Spleen (tissue), 7 donors: Measurements from ENCODE around the gene PDGFD.

Experiments used
- POLR2AphosphoS5 ChIP-seq, 3 donors: sonication (generic); formaldehyde crosslinking; IDR thresholded peaks; one replicate each; pipeline ENCODE4 v1.5.1; 2017; ENCODE audit warnings: antibody characterized with exemption in 3 of 3
- TF ChIP-seq, protein P1 (sequence below), 11 experiments: fragments of 200-600 bp in 7 of 11; fragments of 450-650 bp in 4 of 11; sonication (generic) in 4 of 11; IDR thresholded peaks in 8 of 11; conservative IDR thresholded peaks in 3 of 11; 1 replicate in 7 of 11; 2 replicates in 4 of 11; pipeline versions ENCODE4 v1.4.0 to v1.8.0; 2016 to 2021; ENCODE audit warnings: antibody characterized with exemption in 11 of 11, inconsistent platforms in 4 of 11, mild to moderate bottlenecking in 1 of 11
- donor health status: DM: no; HTN: no; CAD: no; lungs with moderate emphysema.
- donor health status: DM: no; HTN: no; CAD: no.
- donor health status: DM: no; HTN: no; CAD: no.

GRCh38 chr11:104104201-104104600 lies 59.7 kb downstream of the PDGFD start:
- no peak for TF ChIP-seq POLR2AphosphoS5 (IDR thresholded peaks at IDR 0.05)
- TF ChIP-seq, protein P1, sequence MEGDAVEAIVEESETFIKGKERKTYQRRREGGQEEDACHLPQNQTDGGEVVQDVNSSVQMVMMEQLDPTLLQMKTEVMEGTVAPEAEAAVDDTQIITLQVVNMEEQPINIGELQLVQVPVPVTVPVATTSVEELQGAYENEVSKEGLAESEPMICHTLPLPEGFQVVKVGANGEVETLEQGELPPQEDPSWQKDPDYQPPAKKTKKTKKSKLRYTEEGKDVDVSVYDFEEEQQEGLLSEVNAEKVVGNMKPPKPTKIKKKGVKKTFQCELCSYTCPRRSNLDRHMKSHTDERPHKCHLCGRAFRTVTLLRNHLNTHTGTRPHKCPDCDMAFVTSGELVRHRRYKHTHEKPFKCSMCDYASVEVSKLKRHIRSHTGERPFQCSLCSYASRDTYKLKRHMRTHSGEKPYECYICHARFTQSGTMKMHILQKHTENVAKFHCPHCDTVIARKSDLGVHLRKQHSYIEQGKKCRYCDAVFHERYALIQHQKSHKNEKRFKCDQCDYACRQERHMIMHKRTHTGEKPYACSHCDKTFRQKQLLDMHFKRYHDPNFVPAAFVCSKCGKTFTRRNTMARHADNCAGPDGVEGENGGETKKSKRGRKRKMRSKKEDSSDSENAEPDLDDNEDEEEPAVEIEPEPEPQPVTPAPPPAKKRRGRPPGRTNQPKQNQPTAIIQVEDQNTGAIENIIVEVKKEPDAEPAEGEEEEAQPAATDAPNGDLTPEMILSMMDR (IDR thresholded peaks at IDR 0.05 in 8 of 11, conservative IDR thresholded peaks at IDR 0.05 in 3 of 11) = no peak
